ENCODE measurements around the gene RBBP8NL. TPM values are rescaled to one million over a fixed set of nuclear protein-coding genes. Genes with fewer than 3 reads are reported as not detected.

Gene RBBP8NL
- total and polyA plus RNA-seq, 5 donors from 2014 or later, result not detected

- no peak overlapping the region for H3K27ac Mint-ChIP-seq
- H3K36me3 ChIP-seq (ENCODE audit: control insufficient read depth, insufficient read depth, low read length), result peaks cover 3% of the 10 kb centered on the region
Observed at GRCh38 chr20:62396367-62397239, 30.7 kb downstream of the RBBP8NL start.

GRCh38 chr20:62395311-62396242 is 31.8 kb downstream of the RBBP8NL start:
- Mint-ChIP-seq H3K27me3 (no peaks in the 10 kb centered on the region), H3K4me3 (no peak overlapping the region), H3K4me1 (peaks cover 0 to 6% (median 0%) of the 10 kb centered on the region in 4 donors), H3K36me3 (peaks cover 3% of the 10 kb centered on the region), H3K27ac (no peak overlapping the region), H3K9me3 (no peaks in the 10 kb centered on the region)
- no peaks in the 10 kb centered on the region for H3K4me1 ChIP-seq (ENCODE audit: control insufficient read depth, insufficient read depth, low read length, poor library complexity, severe bottlenecking)
- peaks cover 3% of the 10 kb centered on the region for H3K36me3 ChIP-seq (ENCODE audit: control insufficient read depth, insufficient read depth, low read length)
- H3K27me3 ChIP-seq (ENCODE audit: control insufficient read depth, insufficient read depth, low read length), result no peaks in the 10 kb centered on the region
- no peaks in the 10 kb centered on the region for H3K9me3 ChIP-seq (ENCODE audit: control insufficient read depth in 2 of 2, low read length in 2 of 2)
- no peak for ATAC-seq (ENCODE audit: low read depth in 2 of 2)
- H3K4me3 ChIP-seq (ENCODE audit: low read depth, low read length), result no peak overlapping the region
- no peak overlapping the region for H3K27ac ChIP-seq (ENCODE audit: insufficient read depth, low read length, poor library complexity, severe bottlenecking)
- no peak for DNase-seq

More at GRCh38 chr20:62396367-62397239, 30.7 kb downstream of the RBBP8NL start:
- H3K27ac ChIP-seq (ENCODE audit: insufficient read depth, low read length, poor library complexity, severe bottlenecking), result no peak overlapping the region
- Mint-ChIP-seq H3K4me1 (peaks cover 0 to 6% (median 0%) of the 10 kb centered on the region in 4 donors), H3K9me3 (no peaks in the 10 kb centered on the region), H3K27me3 (no peaks in the 10 kb centered on the region), H3K4me3 (no peak overlapping the region), H3K36me3 (peaks cover 7% of the 10 kb centered on the region)
- no peaks in the 10 kb centered on the region for H3K4me1 ChIP-seq (ENCODE audit: control insufficient read depth, insufficient read depth, low read length, poor library complexity, severe bottlenecking)
- DNase-seq (no peak), ATAC-seq (ENCODE audit: low read depth in 2 of 2) (no peak)
- H3K4me3 ChIP-seq (ENCODE audit: low read depth, low read length), result no peak overlapping the region
- H3K9me3 ChIP-seq (ENCODE audit: control insufficient read depth in 2 of 2, low read length in 2 of 2), result no peaks in the 10 kb centered on the region
- no peaks in the 10 kb centered on the region for H3K27me3 ChIP-seq (ENCODE audit: control insufficient read depth, insufficient read depth, low read length)

DNA sequence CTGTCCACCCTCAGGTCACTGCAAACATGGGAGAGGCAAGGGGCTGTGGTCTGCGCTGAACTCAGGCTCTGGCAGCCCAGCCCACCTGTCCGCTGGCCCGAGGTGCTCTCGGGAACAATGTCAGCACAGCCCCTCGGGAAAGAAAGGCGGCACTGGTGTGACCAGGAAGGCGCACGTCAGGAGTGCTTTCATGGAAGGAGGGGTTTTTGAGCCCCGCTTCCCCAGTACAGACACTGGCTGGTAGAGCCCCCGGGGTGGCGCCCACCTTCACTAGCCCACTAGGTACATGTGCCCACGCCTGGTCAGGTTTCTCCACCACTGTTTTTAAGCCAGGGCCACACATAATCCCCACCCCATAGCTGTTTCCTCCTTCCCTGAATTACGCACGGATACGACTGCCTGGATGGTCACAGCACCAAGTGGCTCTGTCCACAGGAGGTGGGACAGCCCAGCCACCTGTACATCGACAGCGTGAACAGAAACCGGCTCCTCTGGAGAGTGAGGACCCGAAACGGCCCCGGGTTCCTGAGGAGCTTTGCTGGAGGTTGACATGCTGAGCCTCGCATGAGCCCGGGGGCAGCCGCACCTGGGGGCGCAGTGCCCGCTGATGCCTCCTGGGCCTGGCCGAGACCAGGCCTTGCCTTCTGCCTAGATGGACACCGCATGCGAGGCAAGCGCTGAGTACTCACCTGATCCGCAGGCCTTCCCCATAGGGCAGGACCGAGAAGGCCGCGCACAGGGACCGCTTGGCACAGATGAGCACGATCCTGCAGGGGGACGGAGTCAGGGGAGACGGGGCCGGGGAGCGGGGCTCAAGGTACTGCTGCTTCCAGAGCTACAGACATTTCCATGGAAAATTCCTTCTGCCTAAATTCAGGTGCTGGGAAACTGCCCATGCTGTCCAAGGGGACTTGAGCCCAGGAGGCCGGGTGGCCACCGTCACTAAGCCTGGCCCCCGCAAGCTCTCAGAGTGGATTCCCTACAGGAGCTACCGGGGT is 32.8 kb downstream of the RBBP8NL start:
- Mint-ChIP-seq H3K4me1 (peaks cover 0 to 12% (median 1%) of the 10 kb centered on the region in 4 donors), H3K27me3 (no peaks in the 10 kb centered on the region), H3K9me3 (no peaks in the 10 kb centered on the region), H3K4me3 (peak overlapping the region in 1 of 4 donors; percentile 4), H3K27ac (no peak overlapping the region), H3K36me3 (peaks cover 8% of the 10 kb centered on the region)
- ATAC-seq (ENCODE audit: low read depth in 2 of 2) (no peak), DNase-seq (no peak)
- Histone ChIP-seq H3K4me1 (ENCODE audit: control insufficient read depth, insufficient read depth, low read length, poor library complexity, severe bottlenecking) (no peaks in the 10 kb centered on the region), H3K27ac (ENCODE audit: insufficient read depth, low read length, poor library complexity, severe bottlenecking) (no peak overlapping the region), H3K36me3 (ENCODE audit: control insufficient read depth, insufficient read depth, low read length) (peaks cover 11% of the 10 kb centered on the region), H3K4me3 (ENCODE audit: low read depth, low read length) (no peak overlapping the region), H3K27me3 (ENCODE audit: control insufficient read depth, insufficient read depth, low read length) (no peaks in the 10 kb centered on the region), H3K9me3 (ENCODE audit: control insufficient read depth in 2 of 2, low read length in 2 of 2) (no peaks in the 10 kb centered on the region)

- H3K4me1 ChIP-seq (ENCODE audit: control insufficient read depth, insufficient read depth, low read length, poor library complexity, severe bottlenecking), result no peaks in the 10 kb centered on the region
- Mint-ChIP-seq H3K27me3 (no peaks in the 10 kb centered on the region), H3K36me3 (peaks cover 12% of the 10 kb centered on the region), H3K9me3 (no peaks in the 10 kb centered on the region), H3K4me1 (peaks cover 0 to 13% (median 4%) of the 10 kb centered on the region in 4 donors), H3K4me3 (no peak overlapping the region), H3K27ac (no peak overlapping the region)
- no peaks in the 10 kb centered on the region for H3K27me3 ChIP-seq (ENCODE audit: control insufficient read depth, insufficient read depth, low read length)
- H3K36me3 ChIP-seq (ENCODE audit: control insufficient read depth, insufficient read depth, low read length), result peaks cover 15% of the 10 kb centered on the region
- no peaks in the 10 kb centered on the region for H3K9me3 ChIP-seq (ENCODE audit: control insufficient read depth in 2 of 2, low read length in 2 of 2)
- DNase-seq (no peak), ATAC-seq (ENCODE audit: low read depth in 2 of 2) (no peak)
- no peak overlapping the region for H3K27ac ChIP-seq (ENCODE audit: insufficient read depth, low read length, poor library complexity, severe bottlenecking)
- H3K4me3 ChIP-seq (ENCODE audit: low read depth, low read length), result no peak overlapping the region
Observed at GRCh38 chr20:62393830-62394229, 33.5 kb downstream of the RBBP8NL start.

GRCh38 chr20:62393335-62393665 is 34.0 kb downstream of the RBBP8NL start:
- Histone ChIP-seq H3K4me1 (ENCODE audit: control insufficient read depth, insufficient read depth, low read length, poor library complexity, severe bottlenecking) (peaks cover 2% of the 10 kb centered on the region), H3K36me3 (ENCODE audit: control insufficient read depth, insufficient read depth, low read length) (peaks cover 19% of the 10 kb centered on the region), H3K27me3 (ENCODE audit: control insufficient read depth, insufficient read depth, low read length) (no peaks in the 10 kb centered on the region), H3K4me3 (ENCODE audit: low read depth, low read length) (no peak overlapping the region), H3K9me3 (ENCODE audit: control insufficient read depth in 2 of 2, low read length in 2 of 2) (no peaks in the 10 kb centered on the region), H3K27ac (ENCODE audit: insufficient read depth, low read length, poor library complexity, severe bottlenecking) (no peak overlapping the region)
- peaks cover 16% of the 10 kb centered on the region for H3K36me3 Mint-ChIP-seq
- H3K9me3 Mint-ChIP-seq, result no peaks in the 10 kb centered on the region
- H3K27me3 Mint-ChIP-seq, result no peaks in the 10 kb centered on the region
- H3K4me3 Mint-ChIP-seq, result no peak overlapping the region
- ATAC-seq (ENCODE audit: low read depth in 2 of 2) (no peak), DNase-seq (no peak)
- H3K4me1 Mint-ChIP-seq, result peaks cover 0 to 18% (median 8%) of the 10 kb centered on the region in 4 donors
- H3K27ac Mint-ChIP-seq, result no peak overlapping the region

DNA sequence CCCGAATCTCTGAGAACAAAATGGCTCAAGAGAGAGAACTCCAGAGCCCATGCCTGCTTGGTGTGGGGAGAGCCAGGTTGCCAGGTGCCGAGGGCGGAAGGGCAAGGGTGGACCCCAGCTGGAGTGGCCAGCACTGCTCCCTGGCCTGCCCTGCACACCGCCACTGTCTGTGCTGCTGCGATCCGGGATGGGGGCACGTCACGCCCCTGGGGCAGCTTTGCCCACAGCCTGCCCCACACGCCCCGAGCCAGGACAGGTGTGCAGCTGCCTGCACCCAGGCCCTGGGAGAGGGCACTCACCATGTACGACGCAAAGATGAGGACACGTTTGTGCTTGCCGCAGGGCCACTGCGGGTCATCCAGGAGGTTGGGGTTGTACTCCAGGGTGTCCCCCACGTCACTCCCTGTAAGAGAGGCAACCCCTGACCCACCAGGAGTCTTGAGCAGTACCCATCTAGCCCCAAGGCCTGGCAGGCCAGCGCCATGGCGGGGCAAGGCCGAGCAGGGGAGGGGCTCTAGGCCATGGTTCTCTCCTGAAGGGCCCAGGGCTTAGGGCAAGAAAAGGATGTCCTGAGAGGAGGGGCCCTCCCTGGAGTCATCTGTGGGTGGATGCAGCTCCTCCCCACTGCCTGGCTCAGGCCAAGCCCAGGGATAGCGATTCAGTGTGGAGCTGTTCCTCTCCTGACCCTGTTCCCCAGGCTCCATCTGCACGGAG is 34.6 kb downstream of the RBBP8NL start:
- peaks cover 19% of the 10 kb centered on the region for H3K36me3 ChIP-seq (ENCODE audit: control insufficient read depth, insufficient read depth, low read length)

More for the DNA sequence above, 34.6 kb downstream of the RBBP8NL start:
- Histone ChIP-seq H3K27ac (ENCODE audit: insufficient read depth, low read length, poor library complexity, severe bottlenecking) (no peak overlapping the region), H3K4me3 (ENCODE audit: low read depth, low read length) (no peak overlapping the region), H3K9me3 (ENCODE audit: control insufficient read depth in 2 of 2, low read length in 2 of 2) (no peaks in the 10 kb centered on the region), H3K4me1 (ENCODE audit: control insufficient read depth, insufficient read depth, low read length, poor library complexity, severe bottlenecking) (peaks cover 7% of the 10 kb centered on the region), H3K27me3 (ENCODE audit: control insufficient read depth, insufficient read depth, low read length) (no peaks in the 10 kb centered on the region)
- DNase-seq, result no peak
- Mint-ChIP-seq H3K36me3 (peaks cover 19% of the 10 kb centered on the region), H3K4me3 (no peak overlapping the region), H3K9me3 (no peaks in the 10 kb centered on the region), H3K27ac (no peak overlapping the region), H3K4me1 (peaks cover 0 to 22% (median 10%) of the 10 kb centered on the region in 4 donors), H3K27me3 (no peaks in the 10 kb centered on the region)
- peak in 1 of 2 donors; percentile 8 for ATAC-seq (ENCODE audit: low read depth in 2 of 2)
